Activated CD4-positive, alpha-beta T cell treated with anti-CD3 and anti-CD28 coated beads for 36 hours (primary cell): ENCODE data around the gene ABL1. TPM values are rescaled to one million over a fixed set of nuclear protein-coding genes. Genes with fewer than 3 reads are reported as not detected.
"Not testable (repeated sequence)": the region's sequence is repeated elsewhere in the genome, so short reads cannot be mapped to it uniquely, and the experiment has no call there.

Source experiments
- ATAC-seq: fragments of 200-7000 bp; cut with Tn5 transposase; one replicate; pipeline ENCODE4 v1.10.0; 2021; ENCODE audit warnings: mild to moderate bottlenecking, moderate library complexity
- CTCF ChIA-PET: fragments of 350-600 bp; sonication (Branson Sonifier 250); formaldehyde crosslinking; loops from one replicate; lab custom pipeline; 2021; ENCODE audit warnings: antibody characterized with exemption; lab: Charles Lee
- POLR2A ChIA-PET: fragments of 350-600 bp; sonication (Branson Sonifier 250); formaldehyde crosslinking; loops from one replicate; lab custom pipeline; 2021; ENCODE audit warnings: antibody characterized with exemption, inconsistent platforms; lab: Charles Lee
- DNase-seq: peaks from one replicate; pipeline ENCODE4 v3.0.0-alpha.2; 2020
- H3K27ac Mint-ChIP-seq: one replicate; pipeline ENCODE4 v1.8.0; 2021; ENCODE audit warnings: mixed read lengths
- H3K27me3 Mint-ChIP-seq: one replicate; pipeline ENCODE4 v1.8.0; 2021; ENCODE audit warnings: mixed read lengths
- H3K36me3 Mint-ChIP-seq: one replicate; pipeline ENCODE4 v1.8.0; 2021; ENCODE audit warnings: low read depth, mixed read lengths
- H3K4me1 Mint-ChIP-seq: one replicate; pipeline ENCODE4 v1.8.0; 2021; ENCODE audit warnings: mixed read lengths
- H3K4me3 Mint-ChIP-seq: one replicate; pipeline ENCODE4 v1.8.0; 2021; ENCODE audit warnings: mild to moderate bottlenecking, moderate library complexity, mixed read lengths
- H3K9me3 Mint-ChIP-seq: one replicate; pipeline ENCODE4 v1.8.0; 2021; ENCODE audit warnings: low read depth, mixed read lengths
- intact Hi-C, 2 experiments: fragments of 100-400 bp; cut with DNase I in 1 of 2; cut with micrococcal nuclease in 1 of 2; formaldehyde crosslinking; loops; one replicate each; pipeline versions ENCODE4 v1.14.2 to v1.15.1; 2022 to 2024; cut with DNase I, micrococcal nuclease
- total RNA-seq, 2 experiments: library from RNA; stranded (reverse); gene quantifications; one replicate each; pipeline ENCODE4 v1.2.3, GENCODE V29; 2021

The ABL1 gene
- total RNA-seq, 2 experiments from 2014 or later = 31.8 to 32.3 TPM

- DNase-seq, intact Hi-C loops, H3K27ac Mint-ChIP-seq, H3K27me3 Mint-ChIP-seq, H3K36me3 Mint-ChIP-seq, CTCF ChIA-PET, H3K9me3 Mint-ChIP-seq, H3K4me3 Mint-ChIP-seq, H3K4me1 Mint-ChIP-seq, ATAC-seq, POLR2A ChIA-PET: not testable (repeated sequence)
Observed at GRCh38 chr9:130910670-130911069, 75.6 kb downstream of the ABL1 start.

- Mint-ChIP-seq H3K36me3 (no peaks in the 10 kb centered on the region), H3K27me3 (peaks cover 7% of the 10 kb centered on the region), H3K4me3 (no peak overlapping the region), H3K27ac (no peak overlapping the region), H3K4me1 (no peaks in the 10 kb centered on the region), H3K9me3 (no peaks in the 10 kb centered on the region)
- ATAC-seq = no peak
- intact Hi-C loops = no loop called here
- ChIA-PET CTCF (no interaction called here), POLR2A (no interaction called here)
- no peak for DNase-seq
Observed at GRCh38 chr9:130911254-130912049, 76.4 kb downstream of the ABL1 start.

- Mint-ChIP-seq H3K4me1 (no peaks in the 10 kb centered on the region), H3K27ac (no peak overlapping the region), H3K27me3 (peaks cover 2% of the 10 kb centered on the region), H3K9me3 (no peaks in the 10 kb centered on the region), H3K4me3 (no peak overlapping the region), H3K36me3 (no peaks in the 10 kb centered on the region)
- POLR2A ChIA-PET = no interaction called here
- ATAC-seq = no peak
- no peak for DNase-seq
- CTCF ChIA-PET = interaction anchor here (0.9 kb wide), 1 partner anchor 124 kb away, joined by 3 read pairs; no protein-coding TSS in a partner anchor
- intact Hi-C loops = no loop called here
Observed at GRCh38 chr9:130912932-130913598, 78.0 kb downstream of the ABL1 start.

GRCh38 chr9:130913599-130914416, 78.8 kb downstream of the ABL1 start:
- ChIA-PET POLR2A (no interaction called here), CTCF (interaction anchor here (0.5 to 0.9 kb wide), 2 partner anchors 23 to 124 kb away, joined by 3 to 5 read pairs; no protein-coding TSS in a partner anchor)
- Mint-ChIP-seq H3K36me3 (no peaks in the 10 kb centered on the region), H3K27ac (no peak overlapping the region), H3K4me3 (no peak overlapping the region), H3K9me3 (no peaks in the 10 kb centered on the region), H3K27me3 (peaks cover 1% of the 10 kb centered on the region), H3K4me1 (no peaks in the 10 kb centered on the region)
- intact Hi-C loops = no loop called here
- DNase-seq = no peak
- ATAC-seq = no peak

DNA sequence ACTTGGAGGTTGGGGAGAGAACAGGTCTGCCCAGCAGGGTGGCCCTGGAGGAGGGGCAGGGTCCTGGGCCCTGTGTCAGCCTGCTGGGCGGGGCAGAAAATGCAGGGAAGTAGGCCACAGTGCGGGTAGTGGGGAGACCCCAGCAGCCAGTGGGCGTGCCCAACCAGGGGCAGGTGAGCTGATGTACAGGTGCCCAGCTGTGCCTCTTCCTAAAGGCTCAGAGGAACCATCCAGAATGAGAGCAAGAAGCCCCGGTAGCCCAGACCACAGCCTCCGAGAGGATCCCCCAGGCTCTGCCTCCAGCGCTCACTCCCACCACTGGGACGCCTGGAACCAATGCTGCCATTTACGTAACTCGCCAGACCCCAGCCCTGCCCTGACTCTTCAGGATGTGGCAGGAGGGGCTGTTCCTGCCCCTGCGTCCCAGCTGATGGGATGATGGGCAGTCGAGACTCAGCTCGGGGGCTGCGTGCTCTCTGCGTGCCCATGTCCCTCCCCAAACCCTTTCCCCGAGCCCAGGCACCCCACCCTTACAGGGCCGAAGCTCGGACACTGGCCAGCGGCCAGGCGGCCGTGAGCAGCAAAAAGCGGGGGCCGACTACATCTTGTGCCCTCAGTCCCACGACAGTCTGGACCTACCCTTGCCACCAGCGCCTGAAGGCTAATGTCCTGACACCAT, 79.5 kb downstream of the ABL1 start:
- DNase-seq (no peak), ATAC-seq (no peak)
- no peak overlapping the region for H3K27ac Mint-ChIP-seq
- no peaks in the 10 kb centered on the region for H3K4me1 Mint-ChIP-seq
- H3K27me3 Mint-ChIP-seq = peaks cover 1% of the 10 kb centered on the region
- intact Hi-C loops = no loop called here
- ChIA-PET CTCF (no interaction called here), POLR2A (no interaction called here)
- H3K4me3 Mint-ChIP-seq = no peak overlapping the region
- no peaks in the 10 kb centered on the region for H3K9me3 Mint-ChIP-seq
- H3K36me3 Mint-ChIP-seq = no peaks in the 10 kb centered on the region

DNA sequence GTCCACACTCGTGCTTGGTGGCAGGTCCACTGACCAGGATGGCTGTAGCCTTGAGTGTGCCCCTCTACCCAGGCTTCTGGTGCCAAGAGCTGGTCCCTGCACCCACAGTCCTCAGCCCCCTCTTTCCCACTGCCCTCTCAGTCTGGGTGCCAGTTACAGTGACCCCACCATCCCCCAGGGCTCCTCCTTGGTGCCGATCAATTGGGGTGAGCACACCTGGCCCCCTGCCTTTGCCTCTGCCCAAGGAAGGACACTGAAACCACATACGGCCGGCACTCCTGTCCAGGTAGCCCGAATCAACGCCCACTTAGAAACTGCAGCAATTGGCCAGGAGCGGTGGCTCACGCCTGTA, 80.0 kb downstream of the ABL1 start:
- intact Hi-C loops = no loop called here
- H3K27ac Mint-ChIP-seq = no peak overlapping the region
- no peaks in the 10 kb centered on the region for H3K36me3 Mint-ChIP-seq
- H3K9me3 Mint-ChIP-seq = no peaks in the 10 kb centered on the region
- no peak overlapping the region for H3K4me3 Mint-ChIP-seq
- H3K4me1 Mint-ChIP-seq = no peaks in the 10 kb centered on the region
- ChIA-PET POLR2A (interaction anchor here (0.7 kb wide), 1 partner anchor 48 kb away, joined by 3 read pairs; no protein-coding TSS in a partner anchor), CTCF (no interaction called here)
- ATAC-seq (no peak), DNase-seq (no peak)
- H3K27me3 Mint-ChIP-seq = peaks cover 1% of the 10 kb centered on the region

GRCh38 chr9:130917168-130917960, 82.3 kb downstream of the ABL1 start:
- DNase-seq = no peak
- Mint-ChIP-seq H3K27me3 (peaks cover 1% of the 10 kb centered on the region), H3K4me3 (no peak overlapping the region), H3K36me3 (no peaks in the 10 kb centered on the region), H3K9me3 (no peaks in the 10 kb centered on the region), H3K27ac (no peak overlapping the region), H3K4me1 (no peaks in the 10 kb centered on the region)
- ChIA-PET CTCF (interaction anchor here (0.5 to 0.6 kb wide), 3 partner anchors 129 to 1871 kb away, joined by 3 to 4 read pairs (median 3); no protein-coding TSS in a partner anchor), POLR2A (no interaction called here)
- intact Hi-C loops = no loop called here
- ATAC-seq = no peak

DNA sequence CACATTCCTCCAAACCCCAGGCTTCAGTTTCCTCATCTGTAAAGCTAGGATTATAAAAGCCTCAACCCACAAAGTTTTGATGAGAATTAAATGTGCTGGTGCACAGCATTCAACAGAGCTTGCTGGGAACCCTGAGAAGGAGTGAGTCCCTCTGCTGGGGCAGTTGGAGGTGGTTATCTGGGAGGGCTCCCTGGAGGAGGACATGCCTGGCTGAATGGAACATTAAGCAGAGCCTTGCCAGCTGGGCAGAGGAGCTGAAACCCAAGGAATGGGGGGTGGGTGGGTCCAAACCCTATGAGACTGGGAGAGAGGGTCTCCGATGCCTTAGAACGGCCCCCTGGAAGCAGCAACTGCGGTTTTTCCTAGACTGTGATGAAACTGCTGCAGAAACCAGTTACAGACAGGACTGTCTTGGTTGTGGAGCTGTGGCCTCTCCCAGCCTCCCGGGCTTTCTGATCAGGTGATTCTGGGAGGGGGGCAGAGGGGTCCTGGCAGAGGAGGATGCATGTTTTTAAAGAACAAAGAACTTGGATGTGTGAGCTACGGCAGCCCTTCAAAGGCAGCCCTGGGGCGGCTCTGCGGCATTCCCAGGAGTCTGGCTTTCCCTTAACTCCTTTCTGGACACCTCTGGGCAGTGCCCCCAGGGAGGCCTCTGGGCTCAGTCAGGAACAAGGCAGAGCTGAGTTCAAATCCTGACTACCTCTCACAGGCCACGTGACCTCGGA, 83.2 kb downstream of the ABL1 start:
- CTCF ChIA-PET = interaction anchor here (0.6 kb wide), 1 partner anchor 1285 kb away, joined by 4 read pairs; no protein-coding TSS in a partner anchor
- POLR2A ChIA-PET = no interaction called here
- H3K4me3 Mint-ChIP-seq = no peak overlapping the region
- H3K9me3 Mint-ChIP-seq = no peaks in the 10 kb centered on the region
- intact Hi-C loops = no loop called here
- H3K36me3 Mint-ChIP-seq = no peaks in the 10 kb centered on the region
- H3K4me1 Mint-ChIP-seq = no peaks in the 10 kb centered on the region
- peaks cover 5% of the 10 kb centered on the region for H3K27me3 Mint-ChIP-seq
- ATAC-seq (no peak), DNase-seq (no peak)
- no peak overlapping the region for H3K27ac Mint-ChIP-seq

DNA sequence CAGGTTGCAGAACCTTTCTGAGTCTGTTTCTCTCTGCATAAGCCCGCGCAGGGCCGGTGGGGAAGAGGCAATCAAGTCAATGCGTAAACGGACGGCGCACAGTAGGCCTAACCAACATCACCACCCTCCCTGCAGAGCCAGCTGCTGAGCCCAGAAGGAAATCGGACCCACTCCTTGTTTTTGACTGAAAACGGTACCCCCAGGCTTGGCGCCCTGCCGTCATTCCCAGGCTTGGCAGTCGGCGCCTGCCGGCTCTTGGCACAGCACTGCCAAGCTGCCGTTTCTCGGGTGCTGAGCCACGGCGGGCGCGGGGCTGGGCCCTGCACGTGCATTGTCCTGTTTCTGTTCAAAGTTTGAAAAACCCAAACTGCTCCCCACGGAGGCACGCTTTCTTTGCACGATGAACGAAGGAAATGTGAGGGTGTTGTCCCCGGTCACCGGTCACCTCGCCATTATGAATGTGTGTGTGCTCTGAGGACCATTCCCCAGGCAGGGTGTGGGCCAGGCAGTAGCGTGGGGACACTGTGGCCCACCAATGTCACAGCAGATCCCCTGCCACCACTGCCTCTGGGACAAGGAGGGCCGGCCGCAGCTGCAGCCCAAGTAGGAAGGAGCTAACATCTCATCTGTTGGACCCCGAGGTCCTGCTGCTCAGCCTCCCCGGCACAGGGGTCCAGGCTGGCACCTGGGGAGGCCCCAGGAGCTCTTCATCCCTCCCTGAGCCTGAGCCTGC, 83.9 kb downstream of the ABL1 start:
- no peak overlapping the region for H3K4me3 Mint-ChIP-seq
- H3K27me3 Mint-ChIP-seq = peaks cover 5% of the 10 kb centered on the region
- H3K27ac Mint-ChIP-seq = no peak overlapping the region
- H3K9me3 Mint-ChIP-seq = no peaks in the 10 kb centered on the region
- no peak for ATAC-seq
- H3K4me1 Mint-ChIP-seq = no peaks in the 10 kb centered on the region
- CTCF ChIA-PET = interaction anchor here (0.7 kb wide), 1 partner anchor 10 kb away, joined by 3 read pairs; no protein-coding TSS in a partner anchor
- no peaks in the 10 kb centered on the region for H3K36me3 Mint-ChIP-seq
- POLR2A ChIA-PET = no interaction called here
- DNase-seq = no peak
- intact Hi-C loops = no loop called here
